ENCODE results near the gene VPS45. TPM values are rescaled to one million over a fixed set of nuclear protein-coding genes. Genes with fewer than 3 reads are reported as not detected.
"Not testable (repeated sequence)": the region's sequence is repeated elsewhere in the genome, so short reads cannot be mapped to it uniquely, and the experiment has no call there.

VPS45 gene
- polyA plus RNA-seq, 1 experiment = 61.3 TPM

- POLR2A ChIA-PET = no interaction called here
- H3K27ac ChIP-seq (ENCODE audit: low read depth, low read length) = no peak overlapping the region
- TF ChIP-seq CTCF (IDR thresholded peaks at IDR 0.05; ENCODE audit: low read depth, low read length) = no peak
- no peaks in the 10 kb centered on the region for H3K9me3 ChIP-seq (ENCODE audit: control insufficient read depth, insufficient read depth, low read length)
- no peaks in the 10 kb centered on the region for H3K27me3 ChIP-seq (ENCODE audit: control insufficient read depth, insufficient read depth, low read length)
- DNase-seq (ENCODE audit: low read depth, low spot score) = no peak
- H3K4me3 ChIP-seq (ENCODE audit: low read depth, low read length) = no peak overlapping the region
- CTCF ChIA-PET = no interaction called here
Observed at GRCh38 chr1:150024156-150024555, 43.4 kb upstream of the VPS45 start.

DNA sequence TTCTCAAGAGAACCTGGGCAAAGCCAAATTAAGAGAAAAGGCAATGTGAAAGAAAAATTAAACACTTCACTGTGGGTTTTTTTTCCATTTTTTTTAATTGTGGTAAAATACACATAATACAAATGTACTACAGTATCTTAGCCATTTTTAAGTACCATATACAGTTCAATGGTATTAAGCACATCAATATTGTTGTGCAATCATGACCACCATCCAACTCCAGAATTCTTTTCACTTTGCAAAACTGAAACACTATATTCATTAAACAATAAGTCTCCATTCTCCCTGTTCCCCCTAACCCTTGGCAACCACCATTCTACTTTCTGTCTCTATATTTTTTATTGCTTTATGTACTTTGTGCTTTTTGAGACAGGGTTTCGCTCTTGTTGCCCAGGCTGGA is 39.3 kb upstream of the VPS45 start:
- no peak overlapping the region for H3K27ac ChIP-seq (ENCODE audit: low read depth, low read length)
- DNase-seq (ENCODE audit: low read depth, low spot score) = no peak
- no peaks in the 10 kb centered on the region for H3K27me3 ChIP-seq (ENCODE audit: control insufficient read depth, insufficient read depth, low read length)
- H3K4me3 ChIP-seq (ENCODE audit: low read depth, low read length) = no peak overlapping the region
- no peaks in the 10 kb centered on the region for H3K9me3 ChIP-seq (ENCODE audit: control insufficient read depth, insufficient read depth, low read length)
- POLR2A ChIA-PET = no interaction called here
- CTCF ChIA-PET = interaction anchor here (0.7 kb wide), 1 partner anchor 22 kb away, joined by 3 read pairs; no protein-coding TSS in a partner anchor
- TF ChIP-seq CTCF (IDR thresholded peaks at IDR 0.05; ENCODE audit: low read depth, low read length) = no peak

GRCh38 chr1:150034336-150034735 is 33.2 kb upstream of the VPS45 start:
- TF ChIP-seq CTCF (IDR thresholded peaks at IDR 0.05; ENCODE audit: low read depth, low read length) = no peak
- H3K9me3 ChIP-seq (ENCODE audit: control insufficient read depth, insufficient read depth, low read length) = no peaks in the 10 kb centered on the region
- H3K4me3 ChIP-seq (ENCODE audit: low read depth, low read length) = no peak overlapping the region
- ChIA-PET CTCF (no interaction called here), POLR2A (no interaction called here)
- no peak overlapping the region for H3K27ac ChIP-seq (ENCODE audit: low read depth, low read length)
- no peaks in the 10 kb centered on the region for H3K27me3 ChIP-seq (ENCODE audit: control insufficient read depth, insufficient read depth, low read length)
- no peak for DNase-seq (ENCODE audit: low read depth, low spot score)

- ChIA-PET POLR2A (interaction anchor here (0.7 to 1.4 kb wide), 4 partner anchors 39 to 162 kb away, joined by 3 to 10 read pairs (median 4); a partner anchor contains a TSS), CTCF (interaction anchor here (0.6 to 2.7 kb wide), 15 partner anchors 10 to 182 kb away, joined by 3 to 59 read pairs (median 6); partner anchors contain the start of gene OTUD7B)
- DNase-seq (ENCODE audit: low read depth, low spot score) = no peak
Observed at GRCh38 chr1:150049926-150050325, 17.6 kb upstream of the VPS45 start.

DNA sequence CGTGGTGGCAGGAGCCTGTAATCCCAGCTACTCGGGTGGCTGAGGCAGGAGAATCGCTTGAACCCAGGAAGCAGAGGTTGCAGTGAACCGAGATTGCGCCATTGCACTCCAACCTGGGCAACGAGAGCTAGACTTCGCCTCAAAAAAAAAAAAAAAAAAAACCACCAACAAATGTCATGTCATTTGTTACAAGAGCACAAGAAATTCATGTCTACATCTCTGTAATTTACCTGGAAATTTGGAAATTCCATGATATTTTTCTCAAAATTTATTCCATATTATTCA is 16.5 kb upstream of the VPS45 start:
- ChIA-PET POLR2A (interaction anchor here (0.6 to 1.4 kb wide), 2 partner anchors 77 to 163 kb away, joined by 3 to 6 read pairs; a partner anchor contains a TSS), CTCF (interaction anchor here (0.6 to 2.7 kb wide), 16 partner anchors 9 to 182 kb away, joined by 3 to 59 read pairs (median 4); partner anchors contain the start of gene OTUD7B)
- Histone ChIP-seq H3K9me3 (ENCODE audit: control insufficient read depth, insufficient read depth, low read length) (no peaks in the 10 kb centered on the region), H3K4me3 (ENCODE audit: low read depth, low read length) (no peak overlapping the region), H3K27me3 (ENCODE audit: control insufficient read depth, insufficient read depth, low read length) (no peaks in the 10 kb centered on the region), H3K27ac (ENCODE audit: low read depth, low read length) (no peak overlapping the region)
- DNase-seq (ENCODE audit: low read depth, low spot score) = no peak
- TF ChIP-seq CTCF (IDR thresholded peaks at IDR 0.05; ENCODE audit: low read depth, low read length) = no peak

More at GRCh38 chr1:150049926-150050325, 17.6 kb upstream of the VPS45 start:
- H3K9me3 ChIP-seq (ENCODE audit: control insufficient read depth, insufficient read depth, low read length) = no peaks in the 10 kb centered on the region
- no peak for TF ChIP-seq CTCF (IDR thresholded peaks at IDR 0.05; ENCODE audit: low read depth, low read length)
- H3K4me3 ChIP-seq (ENCODE audit: low read depth, low read length) = no peak overlapping the region
- H3K27ac ChIP-seq (ENCODE audit: low read depth, low read length) = no peak overlapping the region
- H3K27me3 ChIP-seq (ENCODE audit: control insufficient read depth, insufficient read depth, low read length) = no peaks in the 10 kb centered on the region

DNA sequence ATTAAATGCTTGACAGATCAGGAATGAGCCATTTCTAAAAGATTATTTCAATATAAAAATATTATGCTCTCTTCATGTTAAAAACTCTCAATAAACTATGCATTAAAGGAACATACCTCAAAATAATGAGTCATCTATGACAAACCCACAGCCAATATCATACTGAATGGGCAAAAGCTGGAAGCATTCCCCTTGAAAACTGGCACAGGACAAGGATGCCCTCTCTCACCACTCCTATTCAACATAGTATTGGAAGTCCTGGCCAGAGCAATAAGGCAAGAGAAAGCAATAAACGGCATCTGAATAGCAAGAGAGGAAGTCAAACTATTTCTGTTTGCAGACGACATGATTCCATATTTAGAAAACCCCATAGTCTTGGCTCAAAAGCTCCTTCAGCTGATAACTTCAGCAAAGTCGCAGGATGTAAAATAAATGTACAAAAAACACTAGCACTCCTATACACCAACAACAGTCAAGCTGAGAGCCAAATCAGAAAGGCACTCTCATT is 15.6 kb upstream of the VPS45 start:
- H3K9me3 ChIP-seq (ENCODE audit: control insufficient read depth, insufficient read depth, low read length); POLR2A ChIA-PET; H3K27ac ChIP-seq (ENCODE audit: low read depth, low read length); H3K4me3 ChIP-seq (ENCODE audit: low read depth, low read length); DNase-seq (ENCODE audit: low read depth, low spot score); H3K27me3 ChIP-seq (ENCODE audit: control insufficient read depth, insufficient read depth, low read length): not testable (repeated sequence)
- CTCF ChIA-PET = interaction anchor here (1.0 to 2.7 kb wide), 7 partner anchors 16 to 163 kb away, joined by 3 to 59 read pairs (median 5); partner anchors contain the start of gene OTUD7B

All from AG04450 (cell line).